HG03342 (cell line): Measurements from ENCODE around the gene CCDC33.

Experiments used
- ATAC-seq: cut with Tn5 transposase; IDR thresholded peaks from one replicate; pipeline ENCODE4 v1.9.1; 2021; ENCODE audit warnings: mild to moderate bottlenecking, moderate library complexity; ENCODE audit not compliant: unreplicated experiment

The CCDC33 gene

GRCh38 chr15:74228723-74229081 is 7.4 kb upstream of the CCDC33 start:
- no peak for ATAC-seq

GRCh38 chr15:74229686-74230085 is 6.4 kb upstream of the CCDC33 start:
- no peak for ATAC-seq

- no peak for ATAC-seq
Measured at GRCh38 chr15:74231475-74231874, 4.7 kb upstream of the CCDC33 start.

GRCh38 chr15:74233373-74233772 is 2.8 kb upstream of the CCDC33 start:
- no peak for ATAC-seq

- ATAC-seq = no peak
Measured at GRCh38 chr15:74233851-74234597, 2.1 kb upstream of the CCDC33 start.

GRCh38 chr15:74234598-74234875 is 1.6 kb upstream of the CCDC33 start:
- ATAC-seq = no peak

- no peak for ATAC-seq
Measured at GRCh38 chr15:74239051-74239705, 3.1 kb downstream of the CCDC33 start.

GRCh38 chr15:74240002-74240568 is 4.0 kb downstream of the CCDC33 start:
- ATAC-seq = no peak

- ATAC-seq = no peak
Measured at GRCh38 chr15:74240897-74241614, 4.9 kb downstream of the CCDC33 start.

GRCh38 chr15:74242441-74243185 is 6.5 kb downstream of the CCDC33 start:
- ATAC-seq = no peak

- no peak for ATAC-seq
Measured at GRCh38 chr15:74243431-74243830, 7.3 kb downstream of the CCDC33 start.

- ATAC-seq = no peak
Measured at GRCh38 chr15:74244822-74245341, 8.8 kb downstream of the CCDC33 start.

GRCh38 chr15:74245342-74245931 is 9.3 kb downstream of the CCDC33 start:
- ATAC-seq = no peak

GRCh38 chr15:74250266-74250665 is 14.1 kb downstream of the CCDC33 start:
- ATAC-seq = no peak

GRCh38 chr15:74251131-74251811 is 15.1 kb downstream of the CCDC33 start:
- ATAC-seq = no peak

GRCh38 chr15:74252291-74252690 is 16.2 kb downstream of the CCDC33 start:
- no peak for ATAC-seq

GRCh38 chr15:74252721-74253120 is 16.6 kb downstream of the CCDC33 start:
- ATAC-seq = no peak

- no peak for ATAC-seq
Measured at GRCh38 chr15:74253211-74253921, 17.2 kb downstream of the CCDC33 start.

GRCh38 chr15:74257105-74257504 is 21.0 kb downstream of the CCDC33 start:
- no peak for ATAC-seq
